ENCODE measurements around the gene FBXL19. TPM values are rescaled to one million over a fixed set of nuclear protein-coding genes. Genes with fewer than 3 reads are reported as not detected.

The FBXL19 gene
- total and polyA plus RNA-seq, 9 of the 15 experiments (the other 6 are each of a cell fraction or from before 2014, with no cell fraction given): 0.13 to 48.0 (median 13.5) TPM; not detected in 1

DNA sequence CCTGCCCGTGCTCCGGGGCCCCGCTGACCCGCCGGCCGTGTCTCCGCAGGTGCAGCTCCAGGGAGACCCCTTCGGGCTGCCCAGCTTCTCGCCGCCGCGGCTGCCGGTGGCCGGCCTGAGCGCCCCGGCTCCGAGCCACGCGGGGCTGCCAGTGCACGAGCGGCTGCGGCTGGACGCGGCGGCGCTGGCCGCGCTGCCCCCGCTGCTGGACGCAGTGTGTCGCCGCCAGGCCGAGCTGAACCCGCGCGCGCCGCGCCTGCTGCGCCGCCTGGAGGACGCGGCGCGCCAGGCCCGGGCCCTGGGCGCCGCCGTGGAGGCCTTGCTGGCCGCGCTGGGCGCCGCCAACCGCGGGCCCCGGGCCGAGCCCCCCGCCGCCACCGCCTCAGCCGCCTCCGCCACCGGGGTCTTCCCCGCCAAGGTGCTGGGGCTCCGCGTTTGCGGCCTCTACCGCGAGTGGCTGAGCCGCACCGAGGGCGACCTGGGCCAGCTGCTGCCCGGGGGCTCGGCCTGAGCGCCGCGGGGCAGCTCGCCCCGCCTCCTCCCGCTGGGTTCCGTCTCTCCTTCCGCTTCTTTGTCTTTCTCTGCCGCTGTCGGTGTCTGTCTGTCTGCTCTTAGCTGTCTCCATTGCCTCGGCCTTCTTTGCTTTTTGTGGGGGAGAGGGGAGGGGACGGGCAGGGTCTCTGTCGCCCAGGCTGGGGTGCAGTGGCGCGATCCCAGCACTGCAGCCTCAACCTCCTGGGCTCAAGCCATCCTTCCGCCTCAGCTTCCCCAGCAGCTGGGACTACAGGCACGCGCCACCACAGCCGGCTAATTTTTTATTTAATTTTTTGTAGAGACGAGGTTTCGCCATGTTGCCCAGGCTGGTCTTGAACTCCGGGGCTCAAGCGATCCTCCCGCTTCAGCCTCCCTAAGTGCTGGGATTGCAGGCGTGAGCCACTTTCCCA lies 21.1 kb upstream of the FBXL19 start (continued):
- TF ChIP-seq KLF13 (tag; IDR thresholded peaks at IDR 0.05; ENCODE audit: borderline replicate concordance, low read depth) (no peak), ARNT (IDR thresholded peaks at IDR 0.05) (no peak), GATAD2B (IDR thresholded peaks at IDR 0.05; ENCODE audit: borderline replicate concordance) (peak; percentile 89), SMAD4 (CRISPR knock-in tag; conservative IDR thresholded peaks at IDR 0.05) (peak; percentile 92), POLR2AphosphoS5 (IDR thresholded peaks at IDR 0.05; ENCODE audit: control insufficient read depth, insufficient read depth, low read depth, low read length) (no peak; the same call in 1 of the 2 replicates), POLR2H (tag; IDR thresholded peaks at IDR 0.05; ENCODE audit: low read depth) (peak; percentile 47), ARHGAP35 (IDR thresholded peaks at IDR 0.05; ENCODE audit: partially characterized antibody) (no peak), RB1 (IDR thresholded peaks at IDR 0.05; ENCODE audit: low read depth) (peak; percentile 96), MCM5 (IDR thresholded peaks at IDR 0.05; ENCODE audit: low read depth) (no peak)
- TF ChIP-seq, protein P1, sequence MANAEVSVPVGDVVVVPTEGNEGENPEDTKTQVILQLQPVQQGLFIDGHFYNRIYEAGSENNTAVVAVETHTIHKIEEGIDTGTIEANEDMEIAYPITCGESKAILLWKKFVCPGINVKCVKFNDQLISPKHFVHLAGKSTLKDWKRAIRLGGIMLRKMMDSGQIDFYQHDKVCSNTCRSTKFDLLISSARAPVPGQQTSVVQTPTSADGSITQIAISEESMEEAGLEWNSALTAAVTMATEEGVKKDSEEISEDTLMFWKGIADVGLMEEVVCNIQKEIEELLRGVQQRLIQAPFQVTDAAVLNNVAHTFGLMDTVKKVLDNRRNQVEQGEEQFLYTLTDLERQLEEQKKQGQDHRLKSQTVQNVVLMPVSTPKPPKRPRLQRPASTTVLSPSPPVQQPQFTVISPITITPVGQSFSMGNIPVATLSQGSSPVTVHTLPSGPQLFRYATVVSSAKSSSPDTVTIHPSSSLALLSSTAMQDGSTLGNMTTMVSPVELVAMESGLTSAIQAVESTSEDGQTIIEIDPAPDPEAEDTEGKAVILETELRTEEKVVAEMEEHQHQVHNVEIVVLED (CRISPR knock-in tag; IDR thresholded peaks at IDR 0.05): peak; percentile 78
- TF ChIP-seq, protein P2, sequence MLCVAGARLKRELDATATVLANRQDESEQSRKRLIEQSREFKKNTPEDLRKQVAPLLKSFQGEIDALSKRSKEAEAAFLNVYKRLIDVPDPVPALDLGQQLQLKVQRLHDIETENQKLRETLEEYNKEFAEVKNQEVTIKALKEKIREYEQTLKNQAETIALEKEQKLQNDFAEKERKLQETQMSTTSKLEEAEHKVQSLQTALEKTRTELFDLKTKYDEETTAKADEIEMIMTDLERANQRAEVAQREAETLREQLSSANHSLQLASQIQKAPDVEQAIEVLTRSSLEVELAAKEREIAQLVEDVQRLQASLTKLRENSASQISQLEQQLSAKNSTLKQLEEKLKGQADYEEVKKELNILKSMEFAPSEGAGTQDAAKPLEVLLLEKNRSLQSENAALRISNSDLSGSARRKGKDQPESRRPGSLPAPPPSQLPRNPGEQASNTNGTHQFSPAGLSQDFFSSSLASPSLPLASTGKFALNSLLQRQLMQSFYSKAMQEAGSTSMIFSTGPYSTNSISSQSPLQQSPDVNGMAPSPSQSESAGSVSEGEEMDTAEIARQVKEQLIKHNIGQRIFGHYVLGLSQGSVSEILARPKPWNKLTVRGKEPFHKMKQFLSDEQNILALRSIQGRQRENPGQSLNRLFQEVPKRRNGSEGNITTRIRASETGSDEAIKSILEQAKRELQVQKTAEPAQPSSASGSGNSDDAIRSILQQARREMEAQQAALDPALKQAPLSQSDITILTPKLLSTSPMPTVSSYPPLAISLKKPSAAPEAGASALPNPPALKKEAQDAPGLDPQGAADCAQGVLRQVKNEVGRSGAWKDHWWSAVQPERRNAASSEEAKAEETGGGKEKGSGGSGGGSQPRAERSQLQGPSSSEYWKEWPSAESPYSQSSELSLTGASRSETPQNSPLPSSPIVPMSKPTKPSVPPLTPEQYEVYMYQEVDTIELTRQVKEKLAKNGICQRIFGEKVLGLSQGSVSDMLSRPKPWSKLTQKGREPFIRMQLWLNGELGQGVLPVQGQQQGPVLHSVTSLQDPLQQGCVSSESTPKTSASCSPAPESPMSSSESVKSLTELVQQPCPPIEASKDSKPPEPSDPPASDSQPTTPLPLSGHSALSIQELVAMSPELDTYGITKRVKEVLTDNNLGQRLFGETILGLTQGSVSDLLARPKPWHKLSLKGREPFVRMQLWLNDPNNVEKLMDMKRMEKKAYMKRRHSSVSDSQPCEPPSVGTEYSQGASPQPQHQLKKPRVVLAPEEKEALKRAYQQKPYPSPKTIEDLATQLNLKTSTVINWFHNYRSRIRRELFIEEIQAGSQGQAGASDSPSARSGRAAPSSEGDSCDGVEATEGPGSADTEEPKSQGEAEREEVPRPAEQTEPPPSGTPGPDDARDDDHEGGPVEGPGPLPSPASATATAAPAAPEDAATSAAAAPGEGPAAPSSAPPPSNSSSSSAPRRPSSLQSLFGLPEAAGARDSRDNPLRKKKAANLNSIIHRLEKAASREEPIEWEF (CRISPR knock-in tag; IDR thresholded peaks at IDR 0.05): no peak
- TF ChIP-seq, protein P3, sequence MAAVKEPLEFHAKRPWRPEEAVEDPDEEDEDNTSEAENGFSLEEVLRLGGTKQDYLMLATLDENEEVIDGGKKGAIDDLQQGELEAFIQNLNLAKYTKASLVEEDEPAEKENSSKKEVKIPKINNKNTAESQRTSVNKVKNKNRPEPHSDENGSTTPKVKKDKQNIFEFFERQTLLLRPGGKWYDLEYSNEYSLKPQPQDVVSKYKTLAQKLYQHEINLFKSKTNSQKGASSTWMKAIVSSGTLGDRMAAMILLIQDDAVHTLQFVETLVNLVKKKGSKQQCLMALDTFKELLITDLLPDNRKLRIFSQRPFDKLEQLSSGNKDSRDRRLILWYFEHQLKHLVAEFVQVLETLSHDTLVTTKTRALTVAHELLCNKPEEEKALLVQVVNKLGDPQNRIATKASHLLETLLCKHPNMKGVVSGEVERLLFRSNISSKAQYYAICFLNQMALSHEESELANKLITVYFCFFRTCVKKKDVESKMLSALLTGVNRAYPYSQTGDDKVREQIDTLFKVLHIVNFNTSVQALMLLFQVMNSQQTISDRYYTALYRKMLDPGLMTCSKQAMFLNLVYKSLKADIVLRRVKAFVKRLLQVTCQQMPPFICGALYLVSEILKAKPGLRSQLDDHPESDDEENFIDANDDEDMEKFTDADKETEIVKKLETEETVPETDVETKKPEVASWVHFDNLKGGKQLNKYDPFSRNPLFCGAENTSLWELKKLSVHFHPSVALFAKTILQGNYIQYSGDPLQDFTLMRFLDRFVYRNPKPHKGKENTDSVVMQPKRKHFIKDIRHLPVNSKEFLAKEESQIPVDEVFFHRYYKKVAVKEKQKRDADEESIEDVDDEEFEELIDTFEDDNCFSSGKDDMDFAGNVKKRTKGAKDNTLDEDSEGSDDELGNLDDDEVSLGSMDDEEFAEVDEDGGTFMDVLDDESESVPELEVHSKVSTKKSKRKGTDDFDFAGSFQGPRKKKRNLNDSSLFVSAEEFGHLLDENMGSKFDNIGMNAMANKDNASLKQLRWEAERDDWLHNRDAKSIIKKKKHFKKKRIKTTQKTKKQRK (IDR thresholded peaks at IDR 0.05; ENCODE audit: borderline replicate concordance, low read depth, low read length): no peak
- TF ChIP-seq, protein P4, sequence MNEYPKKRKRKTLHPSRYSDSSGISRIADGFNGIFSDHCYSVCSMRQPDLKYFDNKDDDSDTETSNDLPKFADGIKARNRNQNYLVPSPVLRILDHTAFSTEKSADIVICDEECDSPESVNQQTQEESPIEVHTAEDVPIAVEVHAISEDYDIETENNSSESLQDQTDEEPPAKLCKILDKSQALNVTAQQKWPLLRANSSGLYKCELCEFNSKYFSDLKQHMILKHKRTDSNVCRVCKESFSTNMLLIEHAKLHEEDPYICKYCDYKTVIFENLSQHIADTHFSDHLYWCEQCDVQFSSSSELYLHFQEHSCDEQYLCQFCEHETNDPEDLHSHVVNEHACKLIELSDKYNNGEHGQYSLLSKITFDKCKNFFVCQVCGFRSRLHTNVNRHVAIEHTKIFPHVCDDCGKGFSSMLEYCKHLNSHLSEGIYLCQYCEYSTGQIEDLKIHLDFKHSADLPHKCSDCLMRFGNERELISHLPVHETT (CRISPR knock-in tag; conservative IDR thresholded peaks at IDR 0.05 in 1 of 2, IDR thresholded peaks at IDR 0.05 in 1 of 2): peak in 1 of 2 experiments; percentile 64; a peak in 2 of 4 replicates

All from K562 (cell line).